ENCODE results near the gene EHHADH.
"Not testable (repeated sequence)": the region's sequence is repeated elsewhere in the genome, so short reads cannot be mapped to it uniquely, and the experiment has no call there.

- not testable (repeated sequence) for TF ChIP-seq EZH2 (IDR thresholded peaks at IDR 0.05; ENCODE audit: insufficient read depth, low read length); CTCF (IDR thresholded peaks at IDR 0.05; ENCODE audit: insufficient read depth, low read depth, low read length)
These were observed 46.1 kb upstream of the EHHADH start for GRCh38 chr3:185299918-185300426.

Measured in astrocyte (in vitro differentiated cells and primary cell).